GM19025 (cell line): ENCODE measurements around the gene TUG1.

ENCODE experiments used
- ATAC-seq: cut with Tn5 transposase; IDR thresholded peaks from one replicate; pipeline ENCODE4 v1.9.1; 2021; ENCODE audit warnings: mild to moderate bottlenecking, low read depth, moderate library complexity; ENCODE audit not compliant: unreplicated experiment

The TUG1 gene

GRCh38 chr22:30968924-30969531 lies at the start of gene TUG1:
TUG1 (plus strand) TSS chr22:30969265.
- ATAC-seq, result peak; percentile 76

- ATAC-seq, result no peak
These were observed 49.1 kb upstream of the TUG1 start for GRCh38 chr22:30919973-30920372.

GRCh38 chr22:30920407-30920806 lies 48.7 kb upstream of the TUG1 start:
- no peak for ATAC-seq

GRCh38 chr22:30921108-30921507 lies 48.0 kb upstream of the TUG1 start:
- ATAC-seq, result no peak

DNA sequence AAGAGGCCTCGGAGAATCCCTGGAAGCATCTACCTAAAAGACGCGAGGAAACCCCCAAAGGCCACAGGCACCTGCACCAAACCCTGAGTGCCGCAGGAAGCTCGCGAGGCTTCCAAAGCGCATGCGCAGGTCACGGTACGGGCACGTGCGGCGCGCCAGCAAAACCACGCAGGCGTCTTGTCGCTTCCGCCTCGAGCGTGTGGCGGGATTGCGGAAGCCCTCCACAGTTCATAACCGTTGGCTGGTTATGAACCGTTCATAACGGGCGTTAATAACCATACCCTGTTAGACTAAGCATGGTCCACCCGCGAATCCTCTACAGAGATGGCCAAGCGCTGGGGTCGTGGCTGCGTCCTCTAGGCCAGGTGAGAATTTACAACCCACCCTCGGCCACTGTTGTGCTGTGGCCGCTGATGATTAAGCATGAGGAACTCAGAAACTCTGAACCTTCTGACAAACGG lies 46.9 kb upstream of the TUG1 start:
- ATAC-seq, result no peak

DNA sequence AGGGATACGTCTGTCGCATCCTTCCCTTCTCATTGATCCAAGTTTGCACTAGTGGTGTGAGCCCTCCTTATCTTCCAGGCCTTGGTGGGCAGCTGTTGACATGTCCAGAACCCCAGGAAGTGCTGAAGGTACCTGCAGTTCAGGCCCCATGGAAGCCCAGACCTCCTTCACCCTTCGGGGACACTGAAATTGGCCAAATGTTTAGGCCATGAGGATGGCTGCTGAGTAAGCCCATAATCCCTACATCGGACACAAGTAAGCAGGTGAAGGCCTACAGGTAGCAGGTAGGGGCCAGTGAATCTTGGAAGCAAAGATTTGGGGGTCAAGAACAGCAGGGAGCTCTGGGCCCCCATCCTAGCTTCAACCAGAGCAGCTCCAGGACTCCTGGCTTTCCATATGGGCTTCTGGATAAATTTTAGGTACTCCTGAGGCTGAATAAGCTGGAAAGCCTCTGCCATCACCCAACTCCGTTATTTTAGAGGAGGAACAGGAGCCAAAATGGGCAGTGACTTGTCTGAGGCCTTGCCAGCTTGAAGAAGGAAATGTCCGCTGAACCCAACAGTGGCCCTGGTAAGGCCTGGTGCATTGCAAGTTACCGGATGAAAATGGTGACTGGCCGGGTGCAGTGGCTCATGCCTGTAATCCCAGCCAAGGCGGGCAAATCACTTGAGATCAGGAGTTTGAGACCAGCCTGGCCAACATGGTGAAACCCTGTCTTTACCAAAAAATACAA lies 45.7 kb upstream of the TUG1 start:
- no peak for ATAC-seq

GRCh38 chr22:30925667-30926066 lies 43.4 kb upstream of the TUG1 start:
- no peak for ATAC-seq

DNA sequence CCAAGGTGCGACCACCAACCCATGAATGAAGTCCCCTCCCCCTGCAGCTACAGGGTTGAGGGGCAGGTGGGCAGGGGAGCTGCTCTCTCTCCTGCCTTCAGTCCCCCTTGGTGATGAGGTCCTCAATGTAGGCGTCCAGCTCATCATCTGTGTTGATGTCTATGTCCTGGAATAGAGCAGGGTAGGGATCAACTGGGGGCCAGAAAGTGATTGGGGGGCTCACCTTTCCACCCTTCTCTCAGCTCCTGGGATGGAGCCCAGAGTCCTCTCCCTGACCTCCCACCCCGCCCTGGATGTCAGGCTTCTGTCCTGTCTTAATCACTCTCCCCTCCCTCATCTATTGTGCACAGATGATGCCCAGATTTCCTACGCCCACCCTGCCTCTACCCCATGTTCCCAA lies 42.4 kb upstream of the TUG1 start:
- no peak for ATAC-seq

DNA sequence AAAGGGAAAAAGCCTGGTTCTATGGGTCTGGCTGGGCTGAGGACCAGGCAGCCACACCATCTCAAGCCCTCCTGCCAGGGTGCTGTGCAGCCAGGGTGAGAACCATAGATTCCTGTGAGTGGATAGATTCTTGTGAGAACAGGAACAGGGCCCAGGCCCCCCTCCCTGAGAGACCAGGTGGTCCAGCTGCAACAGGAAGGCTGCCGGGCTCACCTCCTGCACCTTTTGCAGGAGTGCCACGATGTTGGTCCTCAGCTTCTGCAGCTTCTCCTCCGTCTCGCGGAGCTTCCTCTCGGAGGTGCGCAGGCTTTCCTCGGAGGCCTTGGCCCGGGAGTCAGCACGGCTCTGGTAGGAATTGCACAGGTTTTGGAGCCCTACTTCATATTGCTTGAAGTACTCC lies 41.3 kb upstream of the TUG1 start:
- no peak for ATAC-seq

GRCh38 chr22:30928401-30928800 lies 40.7 kb upstream of the TUG1 start:
- ATAC-seq, result no peak

DNA sequence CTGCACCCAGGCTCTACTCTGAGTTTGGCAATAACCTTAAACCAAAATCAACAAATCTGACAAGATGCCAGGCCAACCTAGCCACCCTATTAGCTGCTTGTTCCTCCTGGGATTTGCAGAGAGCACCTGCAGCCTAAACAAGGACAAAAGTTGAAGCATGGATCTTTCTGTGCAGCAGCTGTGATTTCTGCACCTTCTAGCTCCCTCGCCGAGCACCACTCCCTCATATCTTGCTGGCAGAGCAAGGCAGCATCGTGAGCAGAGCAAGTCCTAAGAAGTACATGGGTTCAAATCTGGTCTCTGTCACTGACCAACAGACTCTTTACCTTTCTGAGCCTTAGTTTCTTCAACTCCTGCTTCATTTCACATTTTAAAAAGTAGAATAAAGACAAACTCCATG lies 38.8 kb upstream of the TUG1 start:
- no peak for ATAC-seq

DNA sequence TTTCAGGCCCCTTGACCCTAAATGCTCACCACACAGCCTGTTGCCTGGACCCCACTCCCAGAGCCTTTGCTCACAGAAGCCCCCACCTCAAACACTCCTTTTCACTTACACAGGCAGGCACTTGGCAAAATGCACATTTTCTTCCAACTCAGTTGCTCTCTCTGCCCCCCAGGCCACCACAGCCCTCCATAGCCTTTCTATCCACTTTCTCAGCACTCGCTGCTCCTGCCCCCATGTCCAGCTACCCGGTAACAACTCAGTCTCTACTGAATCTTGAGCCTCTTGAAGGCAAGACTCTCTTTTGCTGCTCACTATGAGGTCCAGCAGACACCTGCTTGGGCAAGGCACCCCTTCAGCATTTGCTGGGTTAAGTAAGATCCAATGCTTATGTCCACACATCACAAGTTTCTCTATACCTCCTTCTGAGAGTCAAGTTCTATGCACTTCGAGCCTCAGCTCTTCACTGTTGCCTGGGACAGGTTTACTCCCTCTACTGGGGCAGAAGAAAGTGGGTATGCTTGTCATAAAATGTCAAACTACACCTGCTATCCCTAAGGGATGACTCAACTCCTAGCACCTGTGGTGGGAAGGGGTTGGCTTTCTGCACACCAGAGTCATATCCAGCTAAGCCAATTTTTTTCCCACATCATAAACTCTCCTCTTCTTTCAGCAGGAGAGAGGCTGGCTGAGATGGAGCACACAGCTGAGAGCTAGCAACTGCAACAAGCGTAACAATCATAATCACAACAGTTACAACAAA lies 37.3 kb upstream of the TUG1 start:
- ATAC-seq, result no peak

- ATAC-seq, result no peak
These were observed 36.4 kb upstream of the TUG1 start for GRCh38 chr22:30932661-30933060.

- no peak for ATAC-seq
These were observed 35.6 kb upstream of the TUG1 start for GRCh38 chr22:30933457-30933856.

DNA sequence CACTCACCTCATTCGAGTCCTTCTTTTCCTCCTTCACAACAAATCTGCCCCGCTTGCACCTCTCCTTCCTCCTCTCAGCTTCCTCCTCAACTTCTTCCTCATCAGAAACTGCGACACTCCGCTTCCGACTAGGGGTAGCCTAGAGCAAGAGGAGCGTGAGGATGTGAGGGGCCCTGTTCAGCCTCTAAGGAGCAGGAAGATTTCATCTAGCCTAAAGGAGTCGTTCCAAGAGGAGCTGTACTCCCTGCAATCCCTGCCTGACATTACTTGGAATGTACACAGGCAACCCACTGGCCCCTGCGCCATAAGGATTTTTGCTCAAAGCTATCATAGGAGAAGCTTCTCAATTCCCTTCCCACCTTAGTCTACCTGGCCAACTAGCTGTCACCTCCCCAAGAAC lies 35.0 kb upstream of the TUG1 start:
- ATAC-seq, result no peak

DNA sequence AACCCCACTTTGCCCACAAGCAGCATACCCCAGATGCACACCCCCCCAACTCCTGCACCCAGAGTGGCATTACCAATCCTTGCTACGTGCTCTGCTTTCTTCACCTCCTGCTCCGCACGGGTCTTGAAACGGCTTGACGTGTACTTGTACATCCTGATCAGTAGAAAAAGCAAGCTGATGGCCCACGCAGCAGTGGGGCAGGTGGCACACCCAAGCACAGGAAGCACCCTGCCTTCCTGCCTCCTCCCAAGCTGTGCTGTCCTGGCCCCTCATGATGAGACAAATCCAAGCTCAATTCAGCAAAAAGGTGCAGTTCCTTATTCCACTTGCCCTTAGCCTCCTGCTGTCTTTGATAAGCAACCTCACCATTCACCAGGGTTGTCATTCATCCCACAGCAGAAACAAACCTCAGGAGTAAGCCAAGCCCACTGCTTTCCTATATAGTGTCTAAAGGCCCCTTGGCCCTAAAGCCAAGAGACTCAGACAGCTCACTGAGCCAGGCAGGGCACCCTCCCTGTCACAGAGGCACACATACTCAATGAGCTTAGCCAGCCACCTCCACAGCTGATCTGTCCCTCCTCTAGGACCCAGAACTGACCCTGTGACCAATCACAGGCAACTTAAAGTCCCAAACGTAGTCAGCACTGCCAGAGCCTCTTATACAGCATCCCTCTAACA lies 28.2 kb upstream of the TUG1 start:
- no peak for ATAC-seq

DNA sequence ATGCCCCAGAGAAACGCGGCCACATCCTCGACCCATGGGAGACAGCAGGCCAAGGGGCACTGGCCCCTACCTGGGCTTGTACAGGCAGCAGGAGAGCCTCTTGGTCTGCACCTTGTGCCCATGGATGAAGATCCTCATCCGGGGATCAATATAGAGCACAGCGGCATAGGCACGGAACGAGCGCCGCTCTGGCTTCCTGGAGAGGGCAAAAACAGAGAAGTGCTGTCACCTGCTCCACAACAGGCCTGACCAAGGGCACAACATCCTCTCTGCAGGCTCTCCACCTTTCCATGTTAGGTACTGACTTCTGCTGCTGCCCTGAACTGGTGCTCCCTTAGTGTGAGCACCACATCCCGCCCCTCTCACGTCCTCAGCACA lies 27.7 kb upstream of the TUG1 start:
- no peak for ATAC-seq

DNA sequence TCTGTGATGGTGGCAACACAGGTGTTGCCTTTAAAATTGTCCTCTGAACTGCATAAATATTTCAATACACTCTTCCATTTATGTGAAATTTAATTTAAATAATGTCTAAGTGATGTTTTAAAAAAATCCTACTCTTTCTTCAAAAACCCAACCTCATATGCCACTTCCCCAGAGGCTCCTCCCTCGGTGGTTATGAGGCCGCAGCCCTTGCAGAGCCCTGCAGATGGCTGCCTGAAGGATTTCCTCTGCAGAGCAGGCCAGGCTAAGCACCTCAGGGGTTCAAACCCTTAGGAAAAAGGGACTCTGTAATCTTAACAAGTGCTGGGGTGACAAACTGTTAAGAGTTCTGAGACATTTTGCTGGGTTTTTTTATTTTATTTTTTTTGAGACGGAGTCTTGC lies 25.7 kb upstream of the TUG1 start:
- ATAC-seq, result no peak

DNA sequence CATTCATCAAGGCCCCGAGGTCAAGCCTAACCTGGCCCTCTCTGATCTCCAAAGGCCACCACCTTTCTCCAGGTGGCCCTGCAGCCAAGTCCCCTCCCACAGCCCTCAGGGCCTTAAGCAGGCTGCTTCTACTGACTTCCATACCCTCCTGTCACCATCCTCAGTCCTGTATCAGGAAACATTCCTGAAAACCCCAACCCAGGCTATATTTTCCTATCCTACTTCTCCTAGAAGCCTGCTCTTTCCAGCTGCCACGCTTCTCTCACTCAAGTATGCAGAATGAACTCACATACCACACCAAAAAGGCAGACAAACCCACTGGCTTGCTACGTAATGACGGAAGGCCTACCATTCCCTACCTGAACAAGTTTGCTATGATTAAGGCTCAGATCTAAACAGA lies 24.1 kb upstream of the TUG1 start:
- ATAC-seq, result no peak

- ATAC-seq, result no peak
These were observed 23.4 kb upstream of the TUG1 start for GRCh38 chr22:30945653-30946052.

GRCh38 chr22:30946354-30946753 lies 22.7 kb upstream of the TUG1 start:
- ATAC-seq, result no peak
